A673 (cell line): ENCODE data around the gene RAP1GAP2.

Experiments
- CTCF ChIP-seq: fragments of 300-800, 200-600 bp; sonication (generic); conservative IDR thresholded peaks from 2 replicates; pipeline ENCODE4 v1.5.1; 2017; ENCODE audit warnings: low read depth, mild to moderate bottlenecking, antibody characterized with exemption, low read length, moderate library complexity, mixed read lengths
- EZH2 ChIP-seq: fragments of 200-600 bp; sonication (generic); IDR thresholded peaks from 2 replicates; pipeline ENCODE4 v1.6.1; 2017; ENCODE audit warnings: borderline replicate concordance, low read depth, mild to moderate bottlenecking, mixed read lengths, antibody characterized with exemption, low read length; ENCODE audit not compliant: poor library complexity, severe bottlenecking

- TF ChIP-seq CTCF (no peak), EZH2 (no peak)
These were observed 132.2 kb downstream of the RAP1GAP2 start for GRCh38 chr17:2928294-2928890.
